Cardiac ventricle fibroblast (primary cell): ENCODE measurements around the gene RTN4RL1. TPM values are rescaled to one million over a fixed set of nuclear protein-coding genes. Genes with fewer than 3 reads are reported as not detected.

Experiments used
- total RNA-seq: library from RNA; depleted of rRNA; stranded (reverse); fragments of >200 nt; gene quantifications from 2 replicates; pipeline ENCODE4 v1.2.3, GENCODE V29; 2015

Gene RTN4RL1
- 2.6 and 4.8 TPM in 2 replicates for total RNA-seq

GRCh38 chr17:2025220-2025621, at the start of gene RTN4RL1:
TSS of gene RTN4RL1 (minus strand) at chr17:2025334. CDS start at chr17:2024865, 469 bp downstream.

DNA sequence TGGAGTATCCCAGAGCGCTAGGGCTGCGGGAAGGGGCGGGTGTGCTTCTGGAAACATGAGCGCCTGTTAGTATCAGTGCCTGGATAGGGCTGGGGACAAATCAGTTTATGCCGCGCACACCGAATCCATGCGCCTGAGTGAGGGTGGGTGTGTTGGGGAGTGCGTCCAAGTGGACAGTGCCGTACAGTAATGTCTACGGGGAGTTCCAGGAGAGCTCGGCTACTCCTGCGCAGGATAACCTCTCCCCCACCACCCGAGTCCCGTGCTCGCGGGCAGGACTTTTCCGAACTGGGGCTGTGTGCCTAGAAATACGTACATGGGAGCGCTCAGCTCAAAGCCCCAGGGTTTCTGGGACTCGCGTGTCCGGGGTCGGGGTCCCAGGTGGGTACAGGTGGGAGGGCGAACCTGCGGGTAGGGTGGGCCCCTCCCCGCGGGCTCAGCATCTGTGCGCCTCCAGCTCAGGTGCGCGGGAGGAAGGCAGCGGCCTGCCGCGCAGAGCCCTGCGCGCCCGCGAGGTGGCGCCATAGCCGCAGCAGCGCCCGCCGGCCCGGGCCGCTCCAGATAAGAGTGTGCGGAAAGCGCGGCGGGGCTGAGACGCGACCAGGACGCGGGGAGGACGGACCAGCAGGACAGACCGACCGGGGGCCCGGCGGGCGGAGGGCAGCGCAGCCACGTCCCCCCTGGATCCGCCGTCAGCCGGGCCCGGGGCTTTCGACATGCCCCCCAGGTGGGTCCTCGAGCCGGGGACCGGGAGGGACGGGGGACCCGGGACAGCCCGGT, 29.6 kb upstream of the RTN4RL1 start, which contains the start of gene HIC1:
Gene HIC1 (plus strand): TSS at position 592 of the 780 bp plus-strand sequence. CDS start 1,588 bp downstream, outside the sequence.

DNA sequence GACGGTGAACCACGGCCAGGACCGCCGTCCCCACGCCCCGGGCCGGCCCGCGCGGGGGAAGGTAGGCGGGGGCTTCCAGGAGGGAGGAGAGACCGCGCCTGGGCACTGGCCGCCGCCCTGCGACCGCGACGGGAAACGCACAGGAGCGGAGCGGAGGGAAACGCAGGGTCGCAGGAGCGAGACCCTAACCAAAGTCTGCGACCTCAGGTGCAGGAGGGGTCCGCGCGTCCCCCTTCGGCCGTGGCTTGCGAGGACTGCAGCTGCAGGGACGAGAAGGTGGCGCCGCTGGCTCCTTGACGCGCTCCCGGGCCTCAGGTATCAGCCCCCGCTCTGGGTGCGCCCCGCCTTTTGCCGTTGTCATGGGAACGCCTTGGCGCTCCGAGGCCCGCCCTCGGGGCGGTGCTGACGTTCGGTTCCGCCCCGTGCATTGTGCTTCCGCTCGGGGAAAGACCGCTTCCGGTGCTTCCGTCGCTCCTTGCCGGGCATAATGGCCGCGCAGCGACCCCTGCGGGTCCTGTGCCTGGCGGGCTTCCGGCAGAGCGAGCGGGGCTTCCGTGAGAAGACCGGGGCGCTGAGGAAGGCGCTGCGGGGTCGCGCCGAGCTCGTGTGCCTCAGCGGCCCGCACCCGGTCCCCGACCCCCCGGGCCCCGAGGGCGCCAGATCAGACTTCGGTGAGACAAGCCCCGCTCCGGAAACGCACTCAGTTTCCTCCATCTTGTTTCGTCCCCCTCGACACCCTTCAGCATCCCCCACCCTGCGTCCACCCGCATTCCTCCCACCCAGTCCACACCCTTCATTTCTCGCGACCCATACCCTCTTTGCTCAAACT, 16.6 kb upstream of the RTN4RL1 start, which contains the start of gene OVCA2:
Gene OVCA2 (plus strand): TSS at position 462 of the 829 bp plus-strand sequence. CDS start 26 bp downstream, at position 488.

DNA sequence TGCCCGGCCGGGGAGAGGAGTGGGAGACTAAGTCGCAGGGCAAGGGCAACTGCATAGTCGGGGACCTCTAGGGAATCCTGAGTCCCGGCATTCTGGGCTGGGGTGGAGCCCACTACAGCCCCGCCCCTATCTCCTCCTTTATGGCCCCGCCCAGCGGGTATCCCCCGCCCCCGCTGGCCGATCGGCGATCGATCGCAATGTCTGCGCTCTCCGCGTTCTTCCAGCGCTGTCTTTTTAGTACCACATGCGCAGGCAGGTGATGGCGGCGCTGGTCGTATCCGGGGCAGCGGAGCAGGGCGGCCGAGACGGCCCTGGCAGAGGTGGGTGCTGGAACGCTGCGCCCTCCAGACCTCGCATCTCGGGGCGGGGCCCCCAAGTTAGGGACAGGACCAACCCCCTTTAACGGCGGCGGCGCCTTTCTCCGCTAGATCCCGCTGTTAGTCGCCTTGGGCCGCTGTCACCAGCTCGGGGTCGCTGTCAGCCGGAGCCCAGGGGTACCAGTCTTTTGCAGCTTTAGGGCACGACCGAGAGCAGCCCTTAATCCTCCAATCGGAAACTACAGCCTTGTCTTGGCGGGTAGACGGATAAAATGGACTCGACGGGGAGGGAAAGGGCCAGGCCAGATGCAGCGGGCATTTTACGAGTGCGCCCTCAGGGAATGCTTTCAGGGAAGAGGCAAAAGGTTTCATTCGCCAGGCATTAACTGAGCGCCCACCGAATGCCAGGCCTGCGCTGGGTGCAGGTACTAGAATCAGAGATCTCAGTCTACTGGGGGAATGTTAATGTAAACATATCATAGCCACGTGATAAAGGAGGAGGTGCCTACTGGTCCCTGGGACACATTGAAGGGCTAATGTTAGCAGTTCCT, 5.0 kb upstream of the RTN4RL1 start, which contains the start of gene DPH1:
Gene DPH1 (plus strand): TSS at position 243 of the 868 bp plus-strand sequence. CDS start 17 bp downstream, at position 260.

Other genes with a start within 250 kb of the RTN4RL1 start
- 5.6 and 6.1 TPM in 2 replicates for gene SMYD4, start 195.4 kb downstream of the RTN4RL1 start, total RNA-seq
- gene RPA1, start 195.3 kb downstream of the RTN4RL1 start, total RNA-seq, result 26.0 and 26.8 TPM in 2 replicates
- gene DPH1, start 4.8 kb upstream of the RTN4RL1 start, total RNA-seq, result 22.2 and 25.2 TPM in 2 replicates
- 26.9 and 48.5 TPM in 2 replicates for gene OVCA2, start 16.7 kb upstream of the RTN4RL1 start, total RNA-seq
- 49.2 and 51.7 TPM in 2 replicates for gene HIC1, start 29.8 kb upstream of the RTN4RL1 start, total RNA-seq